Gastroesophageal sphincter (tissue), 3 donors: Measurements from ENCODE around the gene IL17RC.

ENCODE experiments used
- EP300 ChIP-seq: sonication (generic); formaldehyde crosslinking; IDR thresholded peaks from one replicate; pipeline ENCODE4 v1.6.1; 2017; ENCODE audit warnings: antibody characterized with exemption, mild to moderate bottlenecking
- POLR2A ChIP-seq, 2 donors: fragments of 450-650 bp; IDR thresholded peaks; one replicate each; pipeline ENCODE4 v1.6.1; 2017; ENCODE audit warnings: antibody characterized with exemption in 2 of 2, mild to moderate bottlenecking in 2 of 2, moderate library complexity in 1 of 2
- TF ChIP-seq, protein P1 (sequence below), 4 experiments: fragments of 200-600 bp in 2 of 4; fragments of 450-650 bp in 2 of 4; sonication (generic) in 1 of 4; IDR thresholded peaks; one replicate each; pipeline ENCODE4 v1.5.1; 2017 to 2019; ENCODE audit warnings: antibody characterized with exemption in 4 of 4, mild to moderate bottlenecking in 2 of 4, moderate library complexity in 2 of 4

DNA sequence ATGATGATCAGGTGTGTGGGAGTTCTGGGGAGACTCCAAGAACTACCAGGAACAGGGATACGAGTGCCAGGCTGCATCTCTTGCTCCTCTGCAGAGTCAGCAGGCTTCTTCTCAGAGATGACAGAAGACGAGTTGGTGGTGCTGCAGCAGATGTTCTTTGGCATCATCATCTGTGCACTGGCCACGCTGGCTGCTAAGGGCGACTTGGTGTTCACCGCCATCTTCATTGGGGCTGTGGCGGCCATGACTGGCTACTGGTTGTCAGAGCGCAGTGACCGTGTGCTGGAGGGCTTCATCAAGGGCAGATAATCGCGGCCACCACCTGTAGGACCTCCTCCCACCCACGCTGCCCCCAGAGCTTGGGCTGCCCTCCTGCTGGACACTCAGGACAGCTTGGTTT lies 27.4 kb downstream of the IL17RC start:
- TF ChIP-seq, protein P1, sequence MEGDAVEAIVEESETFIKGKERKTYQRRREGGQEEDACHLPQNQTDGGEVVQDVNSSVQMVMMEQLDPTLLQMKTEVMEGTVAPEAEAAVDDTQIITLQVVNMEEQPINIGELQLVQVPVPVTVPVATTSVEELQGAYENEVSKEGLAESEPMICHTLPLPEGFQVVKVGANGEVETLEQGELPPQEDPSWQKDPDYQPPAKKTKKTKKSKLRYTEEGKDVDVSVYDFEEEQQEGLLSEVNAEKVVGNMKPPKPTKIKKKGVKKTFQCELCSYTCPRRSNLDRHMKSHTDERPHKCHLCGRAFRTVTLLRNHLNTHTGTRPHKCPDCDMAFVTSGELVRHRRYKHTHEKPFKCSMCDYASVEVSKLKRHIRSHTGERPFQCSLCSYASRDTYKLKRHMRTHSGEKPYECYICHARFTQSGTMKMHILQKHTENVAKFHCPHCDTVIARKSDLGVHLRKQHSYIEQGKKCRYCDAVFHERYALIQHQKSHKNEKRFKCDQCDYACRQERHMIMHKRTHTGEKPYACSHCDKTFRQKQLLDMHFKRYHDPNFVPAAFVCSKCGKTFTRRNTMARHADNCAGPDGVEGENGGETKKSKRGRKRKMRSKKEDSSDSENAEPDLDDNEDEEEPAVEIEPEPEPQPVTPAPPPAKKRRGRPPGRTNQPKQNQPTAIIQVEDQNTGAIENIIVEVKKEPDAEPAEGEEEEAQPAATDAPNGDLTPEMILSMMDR (IDR thresholded peaks at IDR 0.05): no peak
- TF ChIP-seq POLR2A (IDR thresholded peaks at IDR 0.05) (no peak), EP300 (no peak)
